MM.1S (cell line): ENCODE data around the gene FCGR3A.
"Not testable (repeated sequence)": the region's sequence is repeated elsewhere in the genome, so short reads cannot be mapped to it uniquely, and the experiment has no call there.

ENCODE experiments used
- DNase-seq: peaks from one replicate; pipeline ENCODE4 v3.0.0-alpha.2; 2015
- H2AFZ ChIP-seq: fragments of 300-600 bp; sonication (generic); 2 replicates; pipeline ENCODE4 v1.6.0; 2016; ENCODE audit warnings: antibody characterized with exemption, low read length
- H3F3A ChIP-seq: fragments of 300-600 bp; sonication (generic); 2 replicates; pipeline ENCODE4 v1.6.1; 2016; ENCODE audit warnings: mild to moderate bottlenecking, antibody characterized with exemption, low read length, moderate library complexity, mixed read lengths; ENCODE audit not compliant: insufficient read depth
- H3K27ac ChIP-seq: fragments of 300-600 bp; sonication (generic); 2 replicates; pipeline ENCODE4 v1.5.1; 2016; ENCODE audit warnings: mild to moderate bottlenecking, low read length
- H3K27me3 ChIP-seq: fragments of 300-600 bp; sonication (generic); replicated peaks from 2 replicates; pipeline ENCODE4 v1.6.0; 2016; ENCODE audit warnings: low read length; ENCODE audit not compliant: insufficient read depth
- H3K36me3 ChIP-seq: fragments of 300-600 bp; sonication (generic); replicated peaks from 2 replicates; pipeline ENCODE4 v1.6.1; 2016; ENCODE audit warnings: mild to moderate bottlenecking, low read length, mixed read lengths; ENCODE audit not compliant: insufficient read depth
- H3K4me1 ChIP-seq: fragments of 300-600 bp; sonication (generic); 2 replicates; pipeline ENCODE4 v1.6.1; 2016; ENCODE audit warnings: low read length, mixed read lengths
- H3K4me2 ChIP-seq: fragments of 300-600 bp; sonication (generic); 2 replicates; pipeline ENCODE4 v1.6.0; 2016; ENCODE audit warnings: low read depth, low read length
- H3K4me3 ChIP-seq: fragments of 300-600 bp; sonication (generic); 2 replicates; pipeline ENCODE4 v1.5.1; 2016; ENCODE audit warnings: low read length, mixed read lengths
- H3K79me2 ChIP-seq: fragments of 300-600 bp; sonication (generic); 2 replicates; pipeline ENCODE4 v1.6.1; 2016; ENCODE audit warnings: mixed run types, low read length, mixed read lengths
- H3K9ac ChIP-seq: fragments of 300-600 bp; sonication (generic); 2 replicates; pipeline ENCODE4 v1.6.1; 2016; ENCODE audit warnings: low read length, mixed read lengths
- H3K9me2 ChIP-seq: fragments of 300-600 bp; sonication (generic); replicated peaks from 2 replicates; pipeline ENCODE4 v1.6.1; 2016; ENCODE audit warnings: mild to moderate bottlenecking, low read length, mixed read lengths; ENCODE audit not compliant: insufficient read depth
- H3K9me3 ChIP-seq: fragments of 300-600 bp; sonication (generic); replicated peaks from 2 replicates; pipeline ENCODE4 v1.6.1; 2016; ENCODE audit warnings: mild to moderate bottlenecking, low read length, mixed read lengths; ENCODE audit not compliant: insufficient read depth
- H4K20me1 ChIP-seq: fragments of 300-600 bp; sonication (generic); 2 replicates; pipeline ENCODE4 v1.6.1; 2016; ENCODE audit warnings: mild to moderate bottlenecking, low read length, moderate library complexity, mixed read lengths; ENCODE audit not compliant: insufficient read depth
- CTCF ChIP-seq: fragments of 300-600 bp; sonication (generic); IDR thresholded peaks from 2 replicates; pipeline ENCODE4 v1.5.1; 2016; ENCODE audit warnings: antibody characterized with exemption, low read length, mixed read lengths
- EZH2 ChIP-seq: fragments of 300-600 bp; sonication (generic); optimal IDR thresholded peaks from 2 replicates; pipeline ENCODE3; 2017; ENCODE audit warnings: low read depth, mild to moderate bottlenecking, antibody characterized with exemption, low read length, mixed read lengths
- EZH2phosphoT487 ChIP-seq: fragments of 300-600 bp; sonication (generic); IDR thresholded peaks from 2 replicates; pipeline ENCODE4 v1.6.1; 2018; ENCODE audit warnings: antibody characterized with exemption, low read length

The FCGR3A gene

GRCh38 chr1:161512636-161513447 lies 36.8 kb downstream of the FCGR3A start:
- H3K27me3 ChIP-seq, DNase-seq, H3K4me1 ChIP-seq, H3K9me3 ChIP-seq, H3K9ac ChIP-seq, H3K4me3 ChIP-seq, H3K4me2 ChIP-seq, H4K20me1 ChIP-seq, H3K79me2 ChIP-seq, H3F3A ChIP-seq, H3K27ac ChIP-seq, H3K9me2 ChIP-seq, H3K36me3 ChIP-seq, H2AFZ ChIP-seq: not testable (repeated sequence)

DNA sequence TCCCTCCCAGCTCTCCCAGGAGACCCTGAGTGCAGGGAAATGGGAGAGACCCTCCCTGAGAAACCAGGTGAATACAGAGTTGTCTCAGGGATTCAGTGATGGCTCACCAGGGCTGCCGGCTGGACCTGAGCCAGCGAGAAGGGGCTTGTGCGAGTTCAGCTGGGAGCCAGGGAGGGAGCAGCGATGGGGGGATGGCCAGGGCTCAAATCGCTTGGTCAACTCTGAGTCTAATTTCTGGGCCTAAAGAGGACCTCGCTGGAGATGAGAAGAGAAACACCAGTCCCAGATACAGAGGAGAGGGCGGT lies 37.9 kb downstream of the FCGR3A start:
- H3K79me2 ChIP-seq = no peaks in the 10 kb centered on the region
- TF ChIP-seq EZH2 = no peak
- TF ChIP-seq EZH2phosphoT487 = no peak
- TF ChIP-seq CTCF = no peak
- H3K36me3 ChIP-seq = no peaks in the 10 kb centered on the region
- H3K27me3 ChIP-seq = no peaks in the 10 kb centered on the region
- no peak overlapping the region for H3K4me3 ChIP-seq
- H2AFZ ChIP-seq = no peak overlapping the region
- H4K20me1 ChIP-seq = no peaks in the 10 kb centered on the region
- no peak overlapping the region for H3K4me2 ChIP-seq
- no peak overlapping the region for H3K27ac ChIP-seq
- DNase-seq = no peak
- H3F3A ChIP-seq = no peaks in the 10 kb centered on the region
- H3K9me2 ChIP-seq = no peaks in the 10 kb centered on the region
- H3K9me3 ChIP-seq = no peaks in the 10 kb centered on the region
- no peak overlapping the region for H3K9ac ChIP-seq
- no peaks in the 10 kb centered on the region for H3K4me1 ChIP-seq

DNA sequence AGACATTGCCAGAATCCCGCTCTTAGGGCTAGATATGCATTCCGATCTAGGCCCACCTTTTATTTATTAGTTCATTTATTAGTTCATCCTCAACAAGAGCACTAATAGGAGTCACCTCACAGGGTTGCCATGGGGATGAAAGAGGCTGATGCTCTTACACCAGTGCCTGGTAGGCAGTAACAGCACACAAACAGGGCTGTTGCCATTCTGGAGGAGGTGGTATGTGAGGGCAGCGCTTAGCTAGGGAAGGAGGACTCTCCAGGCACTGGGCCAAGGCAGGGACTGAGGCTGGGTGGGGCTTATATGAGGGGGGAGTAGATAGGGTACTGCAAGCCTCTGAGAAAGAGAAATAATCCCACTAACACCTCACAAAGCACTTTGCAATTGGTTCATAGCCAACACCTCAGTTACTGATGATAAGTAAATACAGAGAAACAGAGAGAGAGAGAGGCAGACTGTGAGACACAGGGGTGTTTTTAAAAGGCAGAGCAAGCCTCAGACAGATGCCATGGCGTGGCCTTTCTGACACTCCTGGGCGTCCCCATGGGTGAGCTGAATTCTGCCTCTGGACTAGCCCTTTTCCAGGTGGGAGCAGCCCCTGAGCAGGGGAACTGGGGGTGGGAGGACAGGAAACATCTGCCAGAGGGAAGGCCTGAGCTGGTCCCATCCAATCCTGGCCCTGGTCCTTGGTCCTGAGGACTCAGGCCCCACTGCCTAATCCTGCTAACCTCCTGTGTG lies 38.4 kb downstream of the FCGR3A start:
- no peaks in the 10 kb centered on the region for H3K27me3 ChIP-seq
- no peaks in the 10 kb centered on the region for H3F3A ChIP-seq
- H3K4me3 ChIP-seq = no peak overlapping the region
- no peak for DNase-seq
- H3K9ac ChIP-seq = no peak overlapping the region
- no peak for TF ChIP-seq EZH2phosphoT487
- TF ChIP-seq CTCF = no peak
- no peaks in the 10 kb centered on the region for H4K20me1 ChIP-seq
- no peaks in the 10 kb centered on the region for H3K36me3 ChIP-seq
- H3K9me3 ChIP-seq = no peaks in the 10 kb centered on the region
- H3K4me2 ChIP-seq = no peak overlapping the region
- no peaks in the 10 kb centered on the region for H3K4me1 ChIP-seq
- no peaks in the 10 kb centered on the region for H3K79me2 ChIP-seq
- H3K9me2 ChIP-seq = no peaks in the 10 kb centered on the region
- H3K27ac ChIP-seq = no peak overlapping the region
- H2AFZ ChIP-seq = no peak overlapping the region

- TF ChIP-seq EZH2 = no peak
- TF ChIP-seq EZH2phosphoT487 = no peak
- no peak for TF ChIP-seq CTCF
Observed at GRCh38 chr1:161510477-161510876, 39.1 kb downstream of the FCGR3A start.

More at GRCh38 chr1:161510477-161510876, 39.1 kb downstream of the FCGR3A start:
- H2AFZ ChIP-seq = no peak overlapping the region
- H3K9ac ChIP-seq = no peak overlapping the region
- H3K9me2 ChIP-seq = no peaks in the 10 kb centered on the region
- no peaks in the 10 kb centered on the region for H3K9me3 ChIP-seq
- H3K36me3 ChIP-seq = no peaks in the 10 kb centered on the region
- H3K79me2 ChIP-seq = no peaks in the 10 kb centered on the region
- no peak for DNase-seq
- no peaks in the 10 kb centered on the region for H3K4me1 ChIP-seq
- H3F3A ChIP-seq = no peaks in the 10 kb centered on the region
- no peak overlapping the region for H3K27ac ChIP-seq
- no peak overlapping the region for H3K4me2 ChIP-seq
- no peaks in the 10 kb centered on the region for H3K27me3 ChIP-seq
- H3K4me3 ChIP-seq = no peak overlapping the region
- H4K20me1 ChIP-seq = no peaks in the 10 kb centered on the region
